GM19025 (cell line): ENCODE results near the gene TNFRSF21.

ENCODE experiments used
- ATAC-seq: cut with Tn5 transposase; IDR thresholded peaks from one replicate; pipeline ENCODE4 v1.9.1; 2021; ENCODE audit warnings: mild to moderate bottlenecking, low read depth, moderate library complexity; ENCODE audit not compliant: unreplicated experiment

TNFRSF21 gene

DNA sequence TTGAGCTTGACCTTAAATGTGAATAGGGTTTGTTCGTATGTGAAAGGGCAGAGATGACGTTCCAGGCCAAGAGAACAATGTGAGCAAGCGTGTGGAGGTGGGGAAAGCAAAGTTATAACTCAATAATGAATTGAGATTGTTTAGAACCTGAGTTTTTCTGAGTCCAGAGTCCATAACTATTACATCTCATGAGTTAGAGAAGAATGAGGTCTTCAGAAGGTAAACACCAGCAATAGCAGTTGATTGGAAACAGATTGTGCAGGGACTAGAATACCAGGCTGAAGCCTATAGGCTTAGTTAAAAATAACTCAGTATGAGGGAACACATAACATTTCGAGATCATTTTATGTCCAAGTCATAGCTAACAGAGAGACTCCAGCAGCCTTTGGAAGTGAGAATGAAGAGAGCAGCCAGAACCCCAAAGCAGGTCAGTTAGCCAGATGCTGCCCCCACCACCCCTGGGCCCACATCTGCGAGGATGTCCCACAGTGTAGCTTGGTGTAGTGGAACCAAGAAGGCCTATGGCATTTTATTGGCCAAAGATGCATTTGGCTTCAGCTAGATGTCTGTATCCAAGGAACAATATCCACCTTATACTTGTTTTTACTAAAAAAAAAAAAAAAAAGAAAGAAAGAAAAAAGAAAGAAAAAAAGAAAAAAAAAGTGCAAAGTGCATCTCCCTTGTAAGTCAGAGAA is 121.7 kb downstream of the TNFRSF21 start:
- ATAC-seq: no peak

DNA sequence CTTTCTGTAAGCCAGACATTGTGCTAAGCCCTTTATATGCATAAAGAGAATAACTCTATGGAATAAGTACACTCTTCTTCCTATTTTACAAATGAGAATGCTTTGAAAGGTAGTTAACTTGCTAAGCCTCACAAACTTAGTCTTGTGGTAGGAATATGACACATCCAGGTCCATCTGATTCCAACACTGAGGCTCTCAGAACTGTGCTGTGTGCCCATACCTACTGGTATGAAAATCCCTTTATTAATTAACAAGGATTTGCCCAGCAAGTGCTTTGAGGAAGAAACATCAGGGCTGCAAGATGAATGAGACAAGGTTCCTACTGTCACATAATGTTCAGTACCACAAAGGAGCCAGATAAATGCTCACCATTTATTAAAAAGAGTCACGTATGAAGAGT is 122.6 kb downstream of the TNFRSF21 start:
- ATAC-seq: no peak

DNA sequence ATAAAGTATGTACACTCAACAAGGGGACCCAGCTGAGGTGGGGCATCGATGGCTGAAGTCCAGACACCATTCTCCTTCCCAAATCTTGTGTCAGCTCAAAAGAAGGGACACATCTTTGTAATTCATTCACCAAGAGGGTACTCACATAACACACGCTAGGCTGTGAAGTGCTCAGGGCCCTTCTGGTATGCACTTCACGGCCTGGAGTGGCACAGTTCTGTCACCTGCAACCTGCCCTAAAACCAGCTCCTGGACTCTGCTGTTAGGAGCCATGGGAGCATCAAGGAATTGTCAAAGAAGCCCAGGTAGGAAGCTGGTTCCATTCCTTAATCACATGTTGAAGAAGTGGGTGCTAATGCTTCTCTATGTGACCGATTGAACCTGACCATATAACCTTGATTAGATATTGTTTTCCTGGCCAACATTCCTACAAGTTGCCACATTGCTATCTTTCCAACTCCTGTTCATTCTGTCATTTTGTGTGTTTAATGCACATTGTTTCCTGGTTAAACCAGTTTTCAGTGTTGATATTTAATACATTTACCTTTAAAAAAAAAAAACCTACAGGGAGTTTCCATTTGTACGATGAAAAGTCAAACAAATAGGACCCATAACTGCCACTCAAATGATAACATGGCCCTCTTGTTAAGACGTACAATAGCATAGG is 127.3 kb downstream of the TNFRSF21 start:
- ATAC-seq: no peak

DNA sequence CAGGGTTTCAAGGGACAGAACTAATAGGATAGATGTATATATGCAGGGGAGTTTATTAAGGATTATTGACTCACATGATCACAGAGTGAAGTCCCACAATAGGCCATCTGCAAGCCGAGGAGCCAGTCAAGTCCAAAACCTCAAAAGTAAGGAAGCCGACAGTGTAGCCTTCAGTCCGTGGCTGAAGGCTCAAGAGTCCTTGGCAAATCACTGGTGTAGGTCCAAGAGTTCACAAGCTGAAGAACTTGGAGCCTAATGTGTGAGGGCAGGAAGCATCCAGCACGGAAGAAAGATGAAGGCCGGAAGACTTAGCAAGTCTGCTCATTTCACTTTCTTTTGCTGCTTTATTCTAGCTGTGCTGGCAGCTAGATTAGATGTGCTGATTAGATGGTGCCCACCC is 128.0 kb downstream of the TNFRSF21 start:
- ATAC-seq: no peak
